A204.1 (cell line): Measurements from ENCODE around the gene ZNF708.
"Not testable (repeated sequence)": the region's sequence is repeated elsewhere in the genome, so short reads cannot be mapped to it uniquely, and the experiment has no call there.

Source experiments
- FAIRE-seq: peaks from 2 replicates; lab custom pipeline; 2012; peaks lifted over from hg19 to GRCh38; lab: Jason Lieb, UNC

The ZNF708 gene

DNA sequence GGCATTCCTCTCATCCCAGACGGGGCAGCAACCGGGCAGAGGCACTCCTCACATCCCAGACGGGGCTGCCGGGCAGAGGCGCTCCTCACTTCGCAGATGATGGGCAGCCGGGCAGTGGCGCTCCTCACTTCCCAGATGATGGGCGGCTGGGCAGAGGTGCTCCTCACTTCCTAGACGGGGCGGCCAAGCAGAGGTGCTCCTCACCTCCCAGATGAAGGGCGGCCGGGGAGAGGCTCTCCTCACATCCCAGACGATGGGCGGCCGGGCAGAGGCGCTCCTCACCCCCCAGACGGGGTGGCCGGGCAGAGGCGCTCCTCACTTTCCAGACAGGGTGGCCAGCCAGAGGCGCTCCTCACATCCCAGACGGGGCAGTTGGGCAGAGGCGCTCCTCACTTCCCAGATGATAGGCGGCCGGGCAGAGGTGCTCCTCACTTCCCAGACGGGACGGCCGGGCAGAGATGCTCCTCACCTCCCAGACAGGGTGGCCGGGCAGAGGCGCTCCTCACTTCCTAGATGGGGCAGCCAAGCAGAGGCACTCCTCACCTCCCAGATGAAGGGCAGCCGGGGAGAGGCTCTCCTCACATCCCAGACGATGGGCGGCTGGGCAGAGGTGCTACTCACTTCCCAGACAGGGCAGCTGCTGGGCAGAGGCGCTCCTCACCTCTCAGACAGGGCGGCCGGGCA is 68.9 kb downstream of the ZNF708 start:
- no peak for FAIRE-seq

DNA sequence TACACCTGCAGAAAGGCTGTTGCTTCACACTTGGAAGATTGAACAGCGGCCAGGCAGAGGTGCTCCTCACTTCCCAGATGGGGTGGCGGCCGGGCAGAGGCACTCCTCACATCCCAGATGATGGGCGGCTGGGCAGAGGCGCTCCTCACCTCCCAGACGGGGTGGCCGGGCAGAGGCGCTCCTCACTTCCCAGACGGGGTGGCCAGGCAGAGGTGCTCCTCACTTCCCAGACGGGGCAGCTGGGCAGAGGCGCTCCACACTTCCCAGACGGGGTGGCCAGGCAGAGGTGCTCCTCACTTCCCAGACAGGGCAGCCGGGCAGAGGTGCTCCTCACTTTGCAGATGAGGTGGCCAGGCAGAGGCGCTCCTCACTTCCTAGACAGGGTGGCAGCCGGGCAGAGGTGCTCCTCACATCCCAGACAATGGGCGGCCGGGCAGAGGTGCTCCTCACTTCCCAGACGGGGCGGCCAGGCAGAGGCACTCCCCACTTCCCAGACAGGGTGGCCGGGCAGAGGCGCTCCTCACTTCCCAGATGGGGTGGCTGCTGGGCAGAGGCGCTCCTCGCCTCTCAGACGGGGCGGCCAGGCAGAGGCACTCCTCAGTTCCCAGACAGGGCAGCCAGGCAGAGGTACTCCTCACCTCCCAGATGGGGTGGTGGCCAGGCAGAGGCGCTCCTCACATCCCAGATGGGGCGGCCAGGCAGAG is 69.6 kb downstream of the ZNF708 start:
- not testable (repeated sequence) for FAIRE-seq

DNA sequence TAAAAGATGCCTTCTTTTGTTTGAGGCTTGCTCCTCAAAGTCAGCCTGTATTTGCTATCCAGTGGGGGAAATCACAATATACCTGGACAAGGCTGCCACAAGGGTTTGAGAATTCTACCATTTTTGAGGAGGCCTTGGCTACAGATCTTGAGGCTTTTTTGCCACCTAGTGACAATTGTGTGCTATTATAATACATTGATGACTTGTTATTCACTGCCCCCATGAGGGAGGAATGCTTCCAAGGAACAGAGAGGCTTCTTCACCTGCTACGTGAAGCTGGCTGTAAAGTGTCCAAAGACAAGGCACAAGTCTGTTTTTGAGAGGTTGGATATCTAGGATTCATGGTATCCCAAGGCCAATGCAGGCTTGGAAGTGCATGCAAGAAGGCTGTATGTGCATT is 72.5 kb downstream of the ZNF708 start:
- FAIRE-seq, result no peak
